ENCODE measurements around the gene IRF2.

GRCh38 chr4:184440595-184441358, 33.6 kb downstream of the IRF2 start:
- TF ChIP-seq, protein P1, sequence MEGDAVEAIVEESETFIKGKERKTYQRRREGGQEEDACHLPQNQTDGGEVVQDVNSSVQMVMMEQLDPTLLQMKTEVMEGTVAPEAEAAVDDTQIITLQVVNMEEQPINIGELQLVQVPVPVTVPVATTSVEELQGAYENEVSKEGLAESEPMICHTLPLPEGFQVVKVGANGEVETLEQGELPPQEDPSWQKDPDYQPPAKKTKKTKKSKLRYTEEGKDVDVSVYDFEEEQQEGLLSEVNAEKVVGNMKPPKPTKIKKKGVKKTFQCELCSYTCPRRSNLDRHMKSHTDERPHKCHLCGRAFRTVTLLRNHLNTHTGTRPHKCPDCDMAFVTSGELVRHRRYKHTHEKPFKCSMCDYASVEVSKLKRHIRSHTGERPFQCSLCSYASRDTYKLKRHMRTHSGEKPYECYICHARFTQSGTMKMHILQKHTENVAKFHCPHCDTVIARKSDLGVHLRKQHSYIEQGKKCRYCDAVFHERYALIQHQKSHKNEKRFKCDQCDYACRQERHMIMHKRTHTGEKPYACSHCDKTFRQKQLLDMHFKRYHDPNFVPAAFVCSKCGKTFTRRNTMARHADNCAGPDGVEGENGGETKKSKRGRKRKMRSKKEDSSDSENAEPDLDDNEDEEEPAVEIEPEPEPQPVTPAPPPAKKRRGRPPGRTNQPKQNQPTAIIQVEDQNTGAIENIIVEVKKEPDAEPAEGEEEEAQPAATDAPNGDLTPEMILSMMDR (IDR thresholded peaks at IDR 0.05): no peak
- TF ChIP-seq POLR2A (IDR thresholded peaks at IDR 0.05) (no peak), EP300 (IDR thresholded peaks at IDR 0.05) (no peak)

Data from ovary (tissue), 3 donors.